ENCODE data around the gene TMCC1.

GRCh38 chr3:129620828-129621559, 272.5 kb downstream of the TMCC1 start:
- TF ChIP-seq CTCF (IDR thresholded peaks at IDR 0.05; ENCODE audit: extremely low read depth in 1 of 2, insufficient read depth in 1 of 2, low read depth in 1 of 2, low read length in 2 of 2) (no peak), POLR2A (IDR thresholded peaks at IDR 0.05; ENCODE audit: low read depth, low read length) (no peak), EZH2 (IDR thresholded peaks at IDR 0.05; ENCODE audit: borderline replicate concordance, low read depth, low read length, severe bottlenecking) (no peak)
